Measurements from ENCODE around the gene MMS19. TPM values are rescaled to one million over a fixed set of nuclear protein-coding genes. Genes with fewer than 3 reads are reported as not detected.
A peak's percentile ranks its signal among the peaks of the same experiment; 100 is the strongest.

The MMS19 gene
- total RNA-seq, 3 donors from 2014 or later (not counting 1 experiment from before 2014, with no cell fraction given) = 53.8 to 68.4 (median 61.7) TPM

DNA sequence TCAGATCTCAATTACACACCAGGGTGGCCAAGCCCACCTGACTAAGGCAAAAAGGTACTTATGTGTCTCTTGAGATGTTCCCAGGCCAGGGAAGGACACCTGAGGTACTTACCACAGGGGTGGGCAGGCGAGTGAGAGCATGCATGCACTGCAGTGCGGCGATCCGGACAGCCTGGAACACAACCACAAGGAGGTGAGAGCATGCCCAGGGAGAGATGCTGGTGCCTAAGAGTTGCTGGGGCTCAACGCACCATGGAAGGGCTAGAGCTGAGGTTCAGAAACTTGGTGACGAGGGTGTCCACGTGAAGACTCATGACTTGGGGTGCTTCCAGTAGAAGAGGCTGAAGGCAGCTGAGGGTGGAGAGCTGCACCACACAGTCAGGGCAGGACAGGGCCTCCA, 39.1 kb downstream of the MMS19 start:
- H3K36me3 Mint-ChIP-seq = peaks cover 22% of the 10 kb centered on the region
- no peaks in the 10 kb centered on the region for H3K27me3 ChIP-seq (ENCODE audit: control insufficient read depth, insufficient read depth, low read length)
- no peaks in the 10 kb centered on the region for H3K4me1 Mint-ChIP-seq
- peaks cover 76% of the 10 kb centered on the region for H3K36me3 ChIP-seq (ENCODE audit: control insufficient read depth, insufficient read depth, low read length)
- no peak overlapping the region for H3K27ac ChIP-seq (ENCODE audit: low read length)
- H3K4me3 ChIP-seq (ENCODE audit: low read length) = no peak overlapping the region
- H3K4me3 Mint-ChIP-seq = no peak overlapping the region
- H3K4me1 ChIP-seq (ENCODE audit: control insufficient read depth, insufficient read depth, low read length) = no peaks in the 10 kb centered on the region
- TF ChIP-seq, protein P1, sequence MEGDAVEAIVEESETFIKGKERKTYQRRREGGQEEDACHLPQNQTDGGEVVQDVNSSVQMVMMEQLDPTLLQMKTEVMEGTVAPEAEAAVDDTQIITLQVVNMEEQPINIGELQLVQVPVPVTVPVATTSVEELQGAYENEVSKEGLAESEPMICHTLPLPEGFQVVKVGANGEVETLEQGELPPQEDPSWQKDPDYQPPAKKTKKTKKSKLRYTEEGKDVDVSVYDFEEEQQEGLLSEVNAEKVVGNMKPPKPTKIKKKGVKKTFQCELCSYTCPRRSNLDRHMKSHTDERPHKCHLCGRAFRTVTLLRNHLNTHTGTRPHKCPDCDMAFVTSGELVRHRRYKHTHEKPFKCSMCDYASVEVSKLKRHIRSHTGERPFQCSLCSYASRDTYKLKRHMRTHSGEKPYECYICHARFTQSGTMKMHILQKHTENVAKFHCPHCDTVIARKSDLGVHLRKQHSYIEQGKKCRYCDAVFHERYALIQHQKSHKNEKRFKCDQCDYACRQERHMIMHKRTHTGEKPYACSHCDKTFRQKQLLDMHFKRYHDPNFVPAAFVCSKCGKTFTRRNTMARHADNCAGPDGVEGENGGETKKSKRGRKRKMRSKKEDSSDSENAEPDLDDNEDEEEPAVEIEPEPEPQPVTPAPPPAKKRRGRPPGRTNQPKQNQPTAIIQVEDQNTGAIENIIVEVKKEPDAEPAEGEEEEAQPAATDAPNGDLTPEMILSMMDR (IDR thresholded peaks at IDR 0.05) = no peak
- peak overlapping the region in 1 of 2 donors; percentile 31 for H3K27ac Mint-ChIP-seq
- H3K9me3 ChIP-seq (ENCODE audit: control insufficient read depth, insufficient read depth, low read length) = no peaks in the 10 kb centered on the region
- no peak for DNase-seq
- no peaks in the 10 kb centered on the region for H3K27me3 Mint-ChIP-seq (ENCODE audit: low read depth in 2 of 2)
- intact Hi-C loops (cut with micrococcal nuclease) = no loop called here
- WGBS (ENCODE audit: insufficient coverage) = 96% methylated on average over 7 of the region's 7 CpGs
- H3K9me3 Mint-ChIP-seq = no peaks in the 10 kb centered on the region
- ATAC-seq = no peak

DNA sequence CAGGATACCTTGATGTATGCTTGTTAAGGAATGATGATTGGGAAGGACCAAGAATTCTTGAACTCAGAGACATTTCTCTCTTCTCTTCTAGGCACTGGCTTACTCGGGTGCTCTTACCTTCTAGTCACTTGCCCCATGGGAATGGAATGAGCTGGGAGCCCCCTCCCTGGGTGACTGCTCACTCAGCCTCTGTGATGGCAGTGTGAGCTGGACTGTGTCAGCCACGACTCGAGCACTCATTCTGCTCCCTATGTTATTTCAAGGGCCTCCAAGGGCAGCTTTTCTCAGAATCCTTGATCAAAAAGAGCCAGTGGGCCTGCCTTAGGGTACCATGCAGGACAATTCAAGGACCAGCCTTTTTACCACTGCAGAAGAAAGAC, 41.5 kb downstream of the MMS19 start:
- intact Hi-C loops (cut with micrococcal nuclease) = no loop called here
- no peaks in the 10 kb centered on the region for H3K9me3 ChIP-seq (ENCODE audit: control insufficient read depth, insufficient read depth, low read length)
- no peak overlapping the region for H3K4me3 ChIP-seq (ENCODE audit: low read length)
- WGBS (ENCODE audit: insufficient coverage) = 91% methylated on average over 3 of the region's 3 CpGs
- Mint-ChIP-seq H3K27me3 (ENCODE audit: low read depth in 2 of 2) (no peaks in the 10 kb centered on the region), H3K27ac (no peak overlapping the region), H3K9me3 (no peaks in the 10 kb centered on the region), H3K36me3 (peaks cover 22% of the 10 kb centered on the region), H3K4me1 (no peaks in the 10 kb centered on the region), H3K4me3 (no peak overlapping the region)
- no peak overlapping the region for H3K27ac ChIP-seq (ENCODE audit: low read length)
- H3K36me3 ChIP-seq (ENCODE audit: control insufficient read depth, insufficient read depth, low read length) = peaks cover 61% of the 10 kb centered on the region
- DNase-seq (no peak), ATAC-seq (no peak)
- no peaks in the 10 kb centered on the region for H3K4me1 ChIP-seq (ENCODE audit: control insufficient read depth, insufficient read depth, low read length)
- TF ChIP-seq, protein P1 (IDR thresholded peaks at IDR 0.05) = no peak
- H3K27me3 ChIP-seq (ENCODE audit: control insufficient read depth, insufficient read depth, low read length) = no peaks in the 10 kb centered on the region

DNA sequence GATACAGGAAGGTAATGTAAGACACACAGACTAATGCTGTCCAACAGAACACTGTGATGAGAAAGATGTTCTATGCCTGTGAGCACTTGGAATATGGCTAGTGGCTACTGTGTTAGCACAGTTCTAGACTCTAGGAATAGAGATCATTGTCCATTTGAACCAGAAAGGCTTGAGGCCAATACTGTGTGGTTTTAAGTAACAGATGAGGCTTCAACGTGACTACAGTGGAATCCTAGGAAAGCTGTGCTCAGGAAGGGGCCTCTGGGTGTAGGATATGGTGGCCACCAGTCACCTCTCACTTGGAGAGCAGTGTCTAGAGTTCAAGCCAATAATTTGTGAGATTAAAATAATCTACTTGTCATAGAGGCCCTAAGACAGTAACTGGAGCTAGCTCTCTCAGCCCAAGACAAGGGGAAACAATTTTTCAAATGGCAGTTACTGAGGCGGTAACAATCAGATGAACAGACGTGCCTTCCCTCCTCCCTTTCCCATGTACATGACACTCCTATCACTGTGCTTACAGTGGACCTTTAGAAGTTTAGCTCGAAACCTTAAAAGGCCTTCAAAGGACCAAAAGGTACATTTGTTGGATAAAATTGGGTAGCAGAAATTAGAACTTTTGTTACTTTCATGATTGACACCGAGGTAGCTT, 42.1 kb downstream of the MMS19 start:
- Mint-ChIP-seq H3K27me3 (ENCODE audit: low read depth in 2 of 2) (no peaks in the 10 kb centered on the region), H3K9me3 (no peaks in the 10 kb centered on the region), H3K36me3 (peaks cover 22% of the 10 kb centered on the region), H3K27ac (peak overlapping the region in 1 of 2 donors; percentile 15), H3K4me3 (no peak overlapping the region), H3K4me1 (no peaks in the 10 kb centered on the region)
- ATAC-seq = no peak
- 75% methylated on average over 5 of the region's 5 CpGs for WGBS (ENCODE audit: insufficient coverage)
- Histone ChIP-seq H3K9me3 (ENCODE audit: control insufficient read depth, insufficient read depth, low read length) (no peaks in the 10 kb centered on the region), H3K36me3 (ENCODE audit: control insufficient read depth, insufficient read depth, low read length) (peaks cover 56% of the 10 kb centered on the region), H3K4me3 (ENCODE audit: low read length) (no peak overlapping the region), H3K4me1 (ENCODE audit: control insufficient read depth, insufficient read depth, low read length) (no peaks in the 10 kb centered on the region), H3K27ac (ENCODE audit: low read length) (no peak overlapping the region), H3K27me3 (ENCODE audit: control insufficient read depth, insufficient read depth, low read length) (no peaks in the 10 kb centered on the region)
- TF ChIP-seq, protein P1 (IDR thresholded peaks at IDR 0.05) = no peak
- intact Hi-C loops (cut with micrococcal nuclease) = no loop called here
- no peak for DNase-seq

Measured in natural killer cell (primary cell).